Measurements from ENCODE around the gene PRODH2. TPM values are rescaled to one million over a fixed set of nuclear protein-coding genes. Genes with fewer than 3 reads are reported as not detected.

PRODH2 gene
- total and polyA plus RNA-seq, 4 donors: 56.4 to 156 (median 114) TPM

DNA sequence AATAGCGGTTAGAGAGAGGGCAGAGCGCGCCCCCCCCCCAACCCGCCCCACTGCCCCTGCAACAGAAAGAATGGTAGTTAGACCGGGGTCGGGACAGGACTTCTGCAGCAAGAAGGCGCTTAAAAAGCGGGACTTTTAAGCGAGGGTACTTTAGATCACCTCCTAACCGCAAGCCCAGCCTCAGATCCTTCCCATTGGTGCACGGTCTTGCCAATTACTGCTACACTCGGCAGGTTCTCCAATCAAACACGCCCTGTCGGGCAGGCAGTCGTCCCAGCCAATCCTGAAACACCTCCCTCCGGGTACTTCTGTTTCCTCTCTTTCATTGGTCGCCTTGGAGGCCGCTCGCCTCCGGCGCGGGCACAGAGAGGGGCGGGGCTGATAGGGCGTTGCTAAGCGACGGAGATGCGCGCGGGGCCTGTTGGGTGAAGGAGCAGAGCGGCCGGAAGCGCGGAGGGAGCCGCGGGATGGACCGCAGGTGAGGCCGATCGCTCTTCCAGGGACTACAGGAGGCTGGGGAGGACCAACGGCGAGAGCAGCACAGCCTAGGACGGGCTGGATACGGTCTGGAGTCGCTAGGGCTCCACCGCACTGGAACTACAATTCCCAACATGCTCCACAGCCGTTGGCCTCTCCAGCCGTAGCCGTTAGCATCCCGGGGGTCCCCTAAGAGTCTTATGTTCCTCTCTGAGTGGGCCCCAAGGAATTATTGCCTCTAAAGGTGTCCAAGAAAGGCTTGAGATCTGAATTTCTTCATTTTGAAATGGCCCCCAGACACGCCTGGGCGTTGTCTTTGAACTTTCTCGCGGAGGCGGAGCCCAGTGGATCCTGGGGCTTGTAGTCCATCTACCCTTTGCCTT, 54.7 kb downstream of the PRODH2 start, which contains the start of gene PROSER3:
PROSER3 (plus strand) TSS at position 428 of the 860 bp plus-strand sequence; CDS start at position 468, 40 bp downstream.
- peak within 1 kb of the TSS; percentile 69 to 97 (median 97) for H3K4me3 ChIP-seq (ENCODE audit: low read depth in 1 of 3, low read length in 3 of 3)
- TF ChIP-seq GABPA (IDR thresholded peaks at IDR 0.05 in 1 of 2, conservative IDR thresholded peaks at IDR 0.05 in 1 of 2): peak in 1 of 2 donors; percentile 74
- TF ChIP-seq HNF4A (conservative IDR thresholded peaks at IDR 0.05): no peak
- TF ChIP-seq, protein P1, sequence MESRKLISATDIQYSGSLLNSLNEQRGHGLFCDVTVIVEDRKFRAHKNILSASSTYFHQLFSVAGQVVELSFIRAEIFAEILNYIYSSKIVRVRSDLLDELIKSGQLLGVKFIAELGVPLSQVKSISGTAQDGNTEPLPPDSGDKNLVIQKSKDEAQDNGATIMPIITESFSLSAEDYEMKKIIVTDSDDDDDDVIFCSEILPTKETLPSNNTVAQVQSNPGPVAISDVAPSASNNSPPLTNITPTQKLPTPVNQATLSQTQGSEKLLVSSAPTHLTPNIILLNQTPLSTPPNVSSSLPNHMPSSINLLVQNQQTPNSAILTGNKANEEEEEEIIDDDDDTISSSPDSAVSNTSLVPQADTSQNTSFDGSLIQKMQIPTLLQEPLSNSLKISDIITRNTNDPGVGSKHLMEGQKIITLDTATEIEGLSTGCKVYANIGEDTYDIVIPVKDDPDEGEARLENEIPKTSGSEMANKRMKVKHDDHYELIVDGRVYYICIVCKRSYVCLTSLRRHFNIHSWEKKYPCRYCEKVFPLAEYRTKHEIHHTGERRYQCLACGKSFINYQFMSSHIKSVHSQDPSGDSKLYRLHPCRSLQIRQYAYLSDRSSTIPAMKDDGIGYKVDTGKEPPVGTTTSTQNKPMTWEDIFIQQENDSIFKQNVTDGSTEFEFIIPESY (IDR thresholded peaks at IDR 0.05): peak; percentile 54
- no peak for TF ChIP-seq RAD21 (IDR thresholded peaks at IDR 0.05)
- TF ChIP-seq EGR1 (IDR thresholded peaks at IDR 0.05; ENCODE audit: low read depth in 2 of 2): peak in 1 of 2 donors; percentile 25
- TF ChIP-seq HNF4G (IDR thresholded peaks at IDR 0.05): no peak
- TF ChIP-seq YY1 (IDR thresholded peaks at IDR 0.05): peak; percentile 86
- TF ChIP-seq, protein P2, sequence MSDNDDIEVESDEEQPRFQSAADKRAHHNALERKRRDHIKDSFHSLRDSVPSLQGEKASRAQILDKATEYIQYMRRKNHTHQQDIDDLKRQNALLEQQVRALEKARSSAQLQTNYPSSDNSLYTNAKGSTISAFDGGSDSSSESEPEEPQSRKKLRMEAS (IDR thresholded peaks at IDR 0.05): no peak
- peak; percentile 100 for TF ChIP-seq SP1 (IDR thresholded peaks at IDR 0.05)
- TF ChIP-seq RXRA (IDR thresholded peaks at IDR 0.05): peak in 1 of 2 donors; percentile 44
- TF ChIP-seq ATF3 (IDR thresholded peaks at IDR 0.05): no peak
- TF ChIP-seq FOXA2 (IDR thresholded peaks at IDR 0.05): no peak
- TF ChIP-seq CTCF (IDR thresholded peaks at IDR 0.05; ENCODE audit: low read depth, low read length, missing input control): no peak
- no peak for TF ChIP-seq FOXA1 (IDR thresholded peaks at IDR 0.05)
- TF ChIP-seq REST (IDR thresholded peaks at IDR 0.05): peak; percentile 48
- TF ChIP-seq JUND (IDR thresholded peaks at IDR 0.05): no peak
- TF ChIP-seq NR2F2 (IDR thresholded peaks at IDR 0.05): no peak
- no peak for TF ChIP-seq TAF1 (conservative IDR thresholded peaks at IDR 0.05)
- H3K4me1 ChIP-seq (ENCODE audit: control insufficient read depth in 4 of 4, insufficient read depth in 4 of 4, low read length in 3 of 4): peaks cover 14 to 19% (median 18%) of the 10 kb centered on the region in 4 donors
- under 1% methylated on average over 53 of the region's 53 CpGs for WGBS
- no peaks in the 10 kb centered on the region for H3K27me3 ChIP-seq (ENCODE audit: control insufficient read depth in 4 of 4, insufficient read depth in 4 of 4, low read length in 3 of 4)
- peak within 1 kb of the TSS; percentile 26 to 85 for H3K9ac ChIP-seq (ENCODE audit: low read depth in 1 of 2, low read length in 2 of 2)
- H3K36me3 ChIP-seq (ENCODE audit: control insufficient read depth in 4 of 4, insufficient read depth in 3 of 4, low read depth in 1 of 4, low read length in 3 of 4): peaks cover 0 to 19% (median 8%) of the 10 kb centered on the region in 4 donors
- H3K9me3 ChIP-seq (ENCODE audit: control insufficient read depth in 4 of 4, low read length in 3 of 4): no peaks in the 10 kb centered on the region
- H3K27ac ChIP-seq (ENCODE audit: low read depth in 1 of 2, low read length in 2 of 2): peak within 1 kb of the TSS; percentile 91 to 95
- DNase-seq (ENCODE audit: low spot score): peak; percentile 98
